Measurements from ENCODE around the gene DRAXIN.

The DRAXIN gene

GRCh38 chr1:11688506-11688905 is 3.0 kb upstream of the DRAXIN start:
- Histone ChIP-seq H3K9me3 (replicated peaks; ENCODE audit: insufficient read depth, low read length) (no peaks in the 10 kb centered on the region), H3K9ac (ENCODE audit: low read length) (no peak overlapping the region), H3K4me2 (ENCODE audit: low read depth, low read length) (no peak overlapping the region), H2AFZ (ENCODE audit: low read length) (no peak overlapping the region), H3K27me3 (replicated peaks; ENCODE audit: insufficient read depth, low read length) (peaks cover 54% of the 10 kb centered on the region), H3K79me2 (ENCODE audit: low read length) (no peaks in the 10 kb centered on the region), H3K4me1 (ENCODE audit: low read length) (no peaks in the 10 kb centered on the region), H3K4me3 (ENCODE audit: low read length) (no peak overlapping the region), H3K9me2 (replicated peaks; ENCODE audit: insufficient read depth, low read length) (no peaks in the 10 kb centered on the region), H3K27ac (ENCODE audit: low read length) (no peak overlapping the region), H3F3A (ENCODE audit: insufficient read depth, low read length) (no peaks in the 10 kb centered on the region), H3K36me3 (replicated peaks; ENCODE audit: insufficient read depth, low read length) (no peaks in the 10 kb centered on the region), H4K20me1 (ENCODE audit: insufficient read depth, low read length) (no peaks in the 10 kb centered on the region)
- no peak for DNase-seq
- TF ChIP-seq EZH2phosphoT487 (IDR thresholded peaks at IDR 0.05; ENCODE audit: low read length): no peak
- TF ChIP-seq CTCF (IDR thresholded peaks at IDR 0.05; ENCODE audit: low read length): no peak
- TF ChIP-seq EZH2 (optimal IDR thresholded peaks at IDR 0.05; ENCODE audit: low read depth, low read length): no peak

GRCh38 chr1:11690397-11691301 is 861 bp upstream of the DRAXIN start:
- no peak overlapping the region for H3K27ac ChIP-seq (ENCODE audit: low read length)
- H3K27me3 ChIP-seq (replicated peaks; ENCODE audit: insufficient read depth, low read length): peaks cover 71% of the 10 kb centered on the region
- no peaks in the 10 kb centered on the region for H3K9me2 ChIP-seq (replicated peaks; ENCODE audit: insufficient read depth, low read length)
- no peak overlapping the region for H2AFZ ChIP-seq (ENCODE audit: low read length)
- H3K4me2 ChIP-seq (ENCODE audit: low read depth, low read length): no peak overlapping the region
- H3K9me3 ChIP-seq (replicated peaks; ENCODE audit: insufficient read depth, low read length): no peaks in the 10 kb centered on the region
- H3F3A ChIP-seq (ENCODE audit: insufficient read depth, low read length): no peaks in the 10 kb centered on the region
- H3K4me3 ChIP-seq (ENCODE audit: low read length): no peak overlapping the region
- H3K79me2 ChIP-seq (ENCODE audit: low read length): no peaks in the 10 kb centered on the region
- H3K36me3 ChIP-seq (replicated peaks; ENCODE audit: insufficient read depth, low read length): no peaks in the 10 kb centered on the region
- H3K4me1 ChIP-seq (ENCODE audit: low read length): no peaks in the 10 kb centered on the region
- DNase-seq: no peak
- no peak for TF ChIP-seq EZH2 (optimal IDR thresholded peaks at IDR 0.05; ENCODE audit: low read depth, low read length)
- TF ChIP-seq CTCF (IDR thresholded peaks at IDR 0.05; ENCODE audit: low read length): no peak
- TF ChIP-seq EZH2phosphoT487 (IDR thresholded peaks at IDR 0.05; ENCODE audit: low read length): no peak
- no peak overlapping the region for H3K9ac ChIP-seq (ENCODE audit: low read length)
- H4K20me1 ChIP-seq (ENCODE audit: insufficient read depth, low read length): no peaks in the 10 kb centered on the region

- peaks cover 73% of the 10 kb centered on the region for H3K27me3 ChIP-seq (replicated peaks; ENCODE audit: insufficient read depth, low read length)
- no peaks in the 10 kb centered on the region for H3K4me1 ChIP-seq (ENCODE audit: low read length)
- no peak overlapping the region for H2AFZ ChIP-seq (ENCODE audit: low read length)
- H3K9me2 ChIP-seq (replicated peaks; ENCODE audit: insufficient read depth, low read length): no peaks in the 10 kb centered on the region
- no peaks in the 10 kb centered on the region for H4K20me1 ChIP-seq (ENCODE audit: insufficient read depth, low read length)
- no peaks in the 10 kb centered on the region for H3F3A ChIP-seq (ENCODE audit: insufficient read depth, low read length)
- DNase-seq: no peak
- no peak overlapping the region for H3K4me3 ChIP-seq (ENCODE audit: low read length)
- H3K9me3 ChIP-seq (replicated peaks; ENCODE audit: insufficient read depth, low read length): no peaks in the 10 kb centered on the region
- H3K79me2 ChIP-seq (ENCODE audit: low read length): no peaks in the 10 kb centered on the region
- TF ChIP-seq EZH2phosphoT487 (IDR thresholded peaks at IDR 0.05; ENCODE audit: low read length) (no peak), EZH2 (optimal IDR thresholded peaks at IDR 0.05; ENCODE audit: low read depth, low read length) (peak; percentile 77)
- H3K36me3 ChIP-seq (replicated peaks; ENCODE audit: insufficient read depth, low read length): no peaks in the 10 kb centered on the region
- H3K9ac ChIP-seq (ENCODE audit: low read length): no peak overlapping the region
- H3K4me2 ChIP-seq (ENCODE audit: low read depth, low read length): no peak overlapping the region
- H3K27ac ChIP-seq (ENCODE audit: low read length): no peak overlapping the region
These were observed 610 bp downstream of the DRAXIN start for GRCh38 chr1:11691928-11692711.

All from MM.1S (cell line).